ENCODE measurements around the gene BUD31.

GRCh38 chr7:99402854-99403253 lies 5.9 kb upstream of the BUD31 start:
- TF ChIP-seq EP300 (IDR thresholded peaks at IDR 0.05; ENCODE audit: borderline replicate concordance in 1 of 2, control insufficient read depth in 1 of 2, low read depth in 2 of 2, low read length in 2 of 2) (no peak), MYC (IDR thresholded peaks at IDR 0.05; ENCODE audit: insufficient read depth, insufficient read length, insufficient replicate concordance, low read length, severe bottlenecking) (no peak)
